ENCODE data around the gene STN1.

Gene STN1

GRCh38 chr10:103928784-103929183 is 10.8 kb upstream of the STN1 start:
- DNase-seq, result no peak

GRCh38 chr10:103926722-103927319 is 8.8 kb upstream of the STN1 start:
- DNase-seq, result no peak

GRCh38 chr10:103925591-103925990 is 7.6 kb upstream of the STN1 start:
- DNase-seq, result no peak

- DNase-seq, result no peak
These were observed 5.5 kb upstream of the STN1 start for GRCh38 chr10:103923502-103923901.

GRCh38 chr10:103922659-103923058 is 4.7 kb upstream of the STN1 start:
- no peak for DNase-seq

- peak; percentile 59 for DNase-seq
These were observed 3.8 kb upstream of the STN1 start for GRCh38 chr10:103921750-103922195.

GRCh38 chr10:103921248-103921647 is 3.3 kb upstream of the STN1 start:
- no peak for DNase-seq

- DNase-seq, result no peak
These were observed 1.7 kb upstream of the STN1 start for GRCh38 chr10:103919648-103920025.

- DNase-seq, result no peak
These were observed 507 bp downstream of the STN1 start for GRCh38 chr10:103917302-103918052.

- no peak for DNase-seq
These were observed 1.1 kb downstream of the STN1 start for GRCh38 chr10:103916876-103917275.

- no peak for DNase-seq
These were observed 1.7 kb downstream of the STN1 start for GRCh38 chr10:103916254-103916653.

- DNase-seq, result no peak
These were observed 2.2 kb downstream of the STN1 start for GRCh38 chr10:103915796-103916195.

- DNase-seq, result no peak
These were observed 5.2 kb downstream of the STN1 start for GRCh38 chr10:103912759-103913158.

- DNase-seq, result no peak
These were observed 6.9 kb downstream of the STN1 start for GRCh38 chr10:103911021-103911459.

- no peak for DNase-seq
These were observed 7.5 kb downstream of the STN1 start for GRCh38 chr10:103910442-103911012.

- DNase-seq, result no peak
These were observed 12.5 kb downstream of the STN1 start for GRCh38 chr10:103905441-103905840.

- no peak for DNase-seq
These were observed 16.7 kb downstream of the STN1 start for GRCh38 chr10:103901299-103901698.

- DNase-seq, result no peak
These were observed 18.7 kb downstream of the STN1 start for GRCh38 chr10:103899312-103899711.

GRCh38 chr10:103897241-103897774 is 20.7 kb downstream of the STN1 start:
- DNase-seq, result no peak

GRCh38 chr10:103896225-103896624 is 21.8 kb downstream of the STN1 start:
- no peak for DNase-seq

- no peak for DNase-seq
These were observed 22.4 kb downstream of the STN1 start for GRCh38 chr10:103895411-103896186.

- DNase-seq, result no peak
These were observed 23.5 kb downstream of the STN1 start for GRCh38 chr10:103894441-103894864.

GRCh38 chr10:103893817-103894216 is 24.2 kb downstream of the STN1 start:
- DNase-seq, result no peak
